ENCODE results near the gene SLC2A4RG.
A peak's percentile ranks its signal among the peaks of the same experiment; 100 is the strongest.
"Not testable (repeated sequence)": the region's sequence is repeated elsewhere in the genome, so short reads cannot be mapped to it uniquely, and the experiment has no call there.

SLC2A4RG gene

GRCh38 chr20:63712191-63712590 is 27.4 kb upstream of the SLC2A4RG start:
- no peak for DNase-seq (ENCODE audit: low read depth in 2 of 2)

GRCh38 chr20:63714858-63715257 is 24.7 kb upstream of the SLC2A4RG start:
- DNase-seq (ENCODE audit: low read depth in 2 of 2): no peak

GRCh38 chr20:63718996-63719395 is 20.6 kb upstream of the SLC2A4RG start:
- DNase-seq (ENCODE audit: low read depth in 2 of 2): no peak

GRCh38 chr20:63722967-63723622 is 16.5 kb upstream of the SLC2A4RG start:
- not testable (repeated sequence) for DNase-seq (ENCODE audit: low read depth in 2 of 2)

GRCh38 chr20:63730189-63730733 is 9.3 kb upstream of the SLC2A4RG start:
- not testable (repeated sequence) for DNase-seq (ENCODE audit: low read depth in 2 of 2)

- DNase-seq (ENCODE audit: low read depth in 2 of 2): no peak
Observed at GRCh38 chr20:63731410-63731809, 8.2 kb upstream of the SLC2A4RG start.

GRCh38 chr20:63732118-63733095 is 7.2 kb upstream of the SLC2A4RG start:
- DNase-seq (ENCODE audit: low read depth in 2 of 2): no peak

- no peak for DNase-seq (ENCODE audit: low read depth in 2 of 2)
Observed at GRCh38 chr20:63733117-63733516, 6.5 kb upstream of the SLC2A4RG start.

GRCh38 chr20:63733579-63734081 is 5.9 kb upstream of the SLC2A4RG start:
- DNase-seq (ENCODE audit: low read depth in 2 of 2): no peak

GRCh38 chr20:63734111-63734945 is 5.2 kb upstream of the SLC2A4RG start:
- DNase-seq (ENCODE audit: low read depth in 2 of 2): no peak

GRCh38 chr20:63734946-63735858 is 4.4 kb upstream of the SLC2A4RG start:
- no peak for DNase-seq (ENCODE audit: low read depth in 2 of 2)

- DNase-seq (ENCODE audit: low read depth in 2 of 2): peak in 1 of 2 donors; percentile 53
Observed at GRCh38 chr20:63735859-63736718, 3.5 kb upstream of the SLC2A4RG start, which contains the start of gene LIME1. Gene LIME1 (plus strand): TSS chr20:63736664. CDS start chr20:63737550, 886 bp downstream.

GRCh38 chr20:63736893-63737694 is 2.5 kb upstream of the SLC2A4RG start:
- DNase-seq (ENCODE audit: low read depth in 2 of 2): no peak

- no peak for DNase-seq (ENCODE audit: low read depth in 2 of 2)
Observed at GRCh38 chr20:63737695-63737944, 2.0 kb upstream of the SLC2A4RG start.

GRCh38 chr20:63737945-63738686 is 1.5 kb upstream of the SLC2A4RG start:
- DNase-seq (ENCODE audit: low read depth in 2 of 2): no peak

GRCh38 chr20:63738687-63739129 is 868 bp upstream of the SLC2A4RG start:
- no peak for DNase-seq (ENCODE audit: low read depth in 2 of 2)

- DNase-seq (ENCODE audit: low read depth in 2 of 2): no peak
Observed at GRCh38 chr20:63740070-63740626, 572 bp downstream of the SLC2A4RG start.
